MCF 10A (cell line): ENCODE data around the gene SCARB2. TPM values are rescaled to one million over a fixed set of nuclear protein-coding genes. Genes with fewer than 3 reads are reported as not detected.
A peak's percentile ranks its signal among the peaks of the same experiment; 100 is the strongest.

Experiments
- BruUV-seq: library from RNA; stranded (reverse); fragments of 400-500 nt; replicated peaks from 2 replicates; lab custom pipeline; 2021; lab: Mats Ljungman, UMichigan
- CTCF ChIA-PET: fragments of 300-600 bp; sonication (Branson Sonifier 250); formaldehyde crosslinking; extraction: SDS; loops from one replicate; lab custom pipeline; 2021; ENCODE audit warnings: antibody characterized with exemption, inconsistent platforms; lab: Yijun Ruan, JAX
- POLR2A ChIA-PET: fragments of 300-600, 350-650 bp; sonication (Branson Sonifier 250); formaldehyde crosslinking; extraction: SDS; loops from one replicate; lab custom pipeline; 2020; ENCODE audit warnings: antibody characterized with exemption, inconsistent platforms; lab: Yijun Ruan, JAX
- DNase-seq: peaks from one replicate; pipeline ENCODE4 v3.0.0-alpha.2; 2018; ENCODE audit not compliant: unreplicated experiment
- H3K27ac Mint-ChIP-seq: one replicate; pipeline ENCODE4 v1.8.0; 2022; ENCODE audit warnings: mild to moderate bottlenecking, low read depth, mixed read lengths; ENCODE audit not compliant: unreplicated experiment
- H3K27me3 Mint-ChIP-seq: one replicate; pipeline ENCODE4 v1.8.0; 2022; ENCODE audit warnings: mixed read lengths; ENCODE audit not compliant: insufficient read depth, unreplicated experiment
- H3K36me3 Mint-ChIP-seq: one replicate; pipeline ENCODE4 v1.8.0; 2022; ENCODE audit warnings: mild to moderate bottlenecking, moderate library complexity, mixed read lengths; ENCODE audit not compliant: insufficient read depth, unreplicated experiment
- H3K4me1 Mint-ChIP-seq: one replicate; pipeline ENCODE4 v1.8.0; 2022; ENCODE audit warnings: mixed read lengths; ENCODE audit not compliant: insufficient read depth, unreplicated experiment
- H3K4me3 Mint-ChIP-seq: one replicate; pipeline ENCODE4 v1.8.0; 2022; ENCODE audit warnings: mild to moderate bottlenecking, moderate library complexity, mixed read lengths; ENCODE audit not compliant: unreplicated experiment
- H3K9me3 Mint-ChIP-seq: one replicate; pipeline ENCODE4 v1.8.0; 2022; ENCODE audit warnings: mixed read lengths; ENCODE audit not compliant: unreplicated experiment
- intact Hi-C: fragments of 100-400 bp; cut with micrococcal nuclease; formaldehyde crosslinking; loops from 2 replicates; pipeline ENCODE4 v1.14.1; 2022
- total RNA-seq: library from RNA; stranded (reverse); gene quantifications from 2 replicates; pipeline ENCODE4 v1.2.3, GENCODE V29; 2022
- TF ChIP-seq, protein P1 (sequence below): fragments of 200-600 bp; IDR thresholded peaks from one replicate; pipeline ENCODE4 v1.8.0; 2022; ENCODE audit warnings: antibody characterized with exemption, mild to moderate bottlenecking; ENCODE audit not compliant: unreplicated experiment

SCARB2 gene
- total RNA-seq, 1 experiment from 2014 or later: 67.2 TPM

DNA sequence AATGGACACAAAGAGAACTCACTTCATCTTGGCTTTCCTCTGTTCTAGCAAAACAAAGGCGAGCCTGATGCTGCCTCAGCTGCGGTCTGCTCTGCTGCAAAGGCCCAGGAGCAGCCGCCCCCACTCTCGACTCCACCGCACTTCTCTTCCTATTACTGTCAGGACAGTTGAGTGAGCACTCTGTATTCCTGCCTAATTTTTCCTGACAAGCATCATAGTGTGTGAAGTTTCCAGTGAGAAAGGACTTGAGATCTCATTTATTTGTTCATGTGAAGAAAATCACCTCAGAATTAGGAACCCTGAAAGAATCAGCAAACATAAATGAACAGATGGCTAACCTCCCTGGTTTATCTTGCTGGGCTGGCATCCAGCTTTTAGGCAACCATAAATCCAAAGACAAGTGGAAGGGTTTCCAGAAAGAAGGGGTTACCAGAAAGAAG, 15.6 kb downstream of the SCARB2 start:
- Mint-ChIP-seq H3K27ac (peak overlapping the region; percentile 94), H3K4me3 (no peak overlapping the region), H3K27me3 (no peaks in the 10 kb centered on the region), H3K9me3 (no peaks in the 10 kb centered on the region), H3K36me3 (peaks cover 13% of the 10 kb centered on the region), H3K4me1 (peaks cover 39% of the 10 kb centered on the region)
- intact Hi-C loops: loop anchor here (1.0 kb wide), 1 partner anchor 15 kb away; the partner anchor contains the start of gene SCARB2
- BruUV-seq: no TSS peak
- ChIA-PET POLR2A (interaction anchor here (0.6 to 4.7 kb wide), 2 partner anchors 13 to 468 kb away, joined by 3 to 90 read pairs; partner anchors contain the start of gene SCARB2), CTCF (interaction anchor here (0.9 kb wide), 1 partner anchor 19 kb away, joined by 5 read pairs; no protein-coding TSS in a partner anchor)
- DNase-seq: peak; percentile 27
- TF ChIP-seq, protein P1, sequence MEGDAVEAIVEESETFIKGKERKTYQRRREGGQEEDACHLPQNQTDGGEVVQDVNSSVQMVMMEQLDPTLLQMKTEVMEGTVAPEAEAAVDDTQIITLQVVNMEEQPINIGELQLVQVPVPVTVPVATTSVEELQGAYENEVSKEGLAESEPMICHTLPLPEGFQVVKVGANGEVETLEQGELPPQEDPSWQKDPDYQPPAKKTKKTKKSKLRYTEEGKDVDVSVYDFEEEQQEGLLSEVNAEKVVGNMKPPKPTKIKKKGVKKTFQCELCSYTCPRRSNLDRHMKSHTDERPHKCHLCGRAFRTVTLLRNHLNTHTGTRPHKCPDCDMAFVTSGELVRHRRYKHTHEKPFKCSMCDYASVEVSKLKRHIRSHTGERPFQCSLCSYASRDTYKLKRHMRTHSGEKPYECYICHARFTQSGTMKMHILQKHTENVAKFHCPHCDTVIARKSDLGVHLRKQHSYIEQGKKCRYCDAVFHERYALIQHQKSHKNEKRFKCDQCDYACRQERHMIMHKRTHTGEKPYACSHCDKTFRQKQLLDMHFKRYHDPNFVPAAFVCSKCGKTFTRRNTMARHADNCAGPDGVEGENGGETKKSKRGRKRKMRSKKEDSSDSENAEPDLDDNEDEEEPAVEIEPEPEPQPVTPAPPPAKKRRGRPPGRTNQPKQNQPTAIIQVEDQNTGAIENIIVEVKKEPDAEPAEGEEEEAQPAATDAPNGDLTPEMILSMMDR: no peak

DNA sequence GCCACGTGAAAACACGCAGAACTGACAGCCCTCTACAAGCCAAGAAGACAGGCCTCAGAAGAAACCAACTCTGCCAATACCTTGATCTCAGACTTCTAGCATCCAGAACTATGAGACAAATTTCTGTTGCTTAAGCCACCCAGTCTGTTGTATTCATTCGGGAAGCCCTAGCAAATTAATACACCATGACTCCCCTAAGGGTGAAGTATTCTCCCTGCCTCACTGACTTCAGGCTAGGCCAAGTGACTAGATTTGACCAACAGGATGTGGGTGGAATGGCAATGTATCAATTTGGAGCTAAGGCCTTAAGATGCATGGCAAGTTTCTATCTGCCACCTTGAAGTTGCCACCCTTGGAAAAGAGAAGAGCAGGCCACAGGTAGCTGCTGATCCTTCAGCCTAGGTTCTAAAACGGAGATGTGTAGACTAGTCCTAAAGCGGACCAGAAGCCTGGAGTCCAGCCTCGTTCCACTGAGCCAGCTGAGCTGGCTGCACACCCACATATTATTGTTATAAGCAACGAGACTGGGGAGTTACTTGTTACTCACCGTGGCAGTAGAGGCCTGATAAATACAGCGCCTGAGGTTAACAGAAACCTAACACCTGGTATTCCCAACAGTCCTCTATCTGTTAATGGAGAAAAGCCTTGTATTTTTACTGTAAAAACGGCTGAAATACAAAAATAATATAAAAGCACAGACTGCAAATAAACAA, 16.4 kb downstream of the SCARB2 start:
- H3K27me3 Mint-ChIP-seq: no peaks in the 10 kb centered on the region
- H3K27ac Mint-ChIP-seq: peak overlapping the region; percentile 94
- DNase-seq: no peak
- no peak overlapping the region for H3K4me3 Mint-ChIP-seq
- no TSS peak for BruUV-seq
- H3K9me3 Mint-ChIP-seq: no peaks in the 10 kb centered on the region
- TF ChIP-seq, protein P1: no peak
- H3K36me3 Mint-ChIP-seq: peaks cover 21% of the 10 kb centered on the region
- CTCF ChIA-PET: interaction anchor here (1.4 kb wide), 1 partner anchor 17 kb away, joined by 3 read pairs; no protein-coding TSS in a partner anchor
- POLR2A ChIA-PET: interaction anchor here (0.6 to 4.7 kb wide), 2 partner anchors 14 to 236 kb away, joined by 3 to 90 read pairs; partner anchors contain the start of gene SCARB2
- peaks cover 39% of the 10 kb centered on the region for H3K4me1 Mint-ChIP-seq
- intact Hi-C loops: no loop called here

DNA sequence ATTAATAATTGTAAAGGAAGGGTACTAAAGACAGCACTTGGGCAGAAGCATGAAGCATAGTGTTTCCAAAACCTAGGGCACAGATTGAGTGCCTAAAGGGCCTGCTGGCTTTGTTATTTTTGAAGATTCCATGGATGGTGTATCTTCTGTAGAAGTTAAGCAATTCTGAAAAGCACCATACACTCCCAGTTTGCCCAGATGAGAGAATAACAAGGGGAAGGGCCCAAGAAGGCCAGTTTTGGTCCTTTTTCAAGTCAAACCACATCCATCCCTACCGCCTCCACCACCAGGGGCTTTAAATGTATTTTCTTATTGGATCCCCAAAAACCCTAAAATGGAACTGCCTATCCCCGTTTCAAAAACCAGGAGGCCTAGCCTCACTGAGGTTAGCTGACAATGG, 17.2 kb downstream of the SCARB2 start:
- CTCF ChIA-PET: interaction anchor here (1.4 kb wide), 1 partner anchor 16 kb away, joined by 3 read pairs; no protein-coding TSS in a partner anchor
- no peaks in the 10 kb centered on the region for H3K27me3 Mint-ChIP-seq
- no peak for DNase-seq
- H3K4me3 Mint-ChIP-seq: no peak overlapping the region
- TF ChIP-seq, protein P1: no peak
- no peaks in the 10 kb centered on the region for H3K9me3 Mint-ChIP-seq
- intact Hi-C loops: no loop called here
- H3K36me3 Mint-ChIP-seq: peaks cover 26% of the 10 kb centered on the region
- H3K27ac Mint-ChIP-seq: peak overlapping the region; percentile 94
- POLR2A ChIA-PET: interaction anchor here (0.6 to 4.7 kb wide), 2 partner anchors 14 to 15 kb away, joined by 3 to 90 read pairs; partner anchors contain the start of gene SCARB2
- no TSS peak for BruUV-seq
- H3K4me1 Mint-ChIP-seq: peaks cover 39% of the 10 kb centered on the region

DNA sequence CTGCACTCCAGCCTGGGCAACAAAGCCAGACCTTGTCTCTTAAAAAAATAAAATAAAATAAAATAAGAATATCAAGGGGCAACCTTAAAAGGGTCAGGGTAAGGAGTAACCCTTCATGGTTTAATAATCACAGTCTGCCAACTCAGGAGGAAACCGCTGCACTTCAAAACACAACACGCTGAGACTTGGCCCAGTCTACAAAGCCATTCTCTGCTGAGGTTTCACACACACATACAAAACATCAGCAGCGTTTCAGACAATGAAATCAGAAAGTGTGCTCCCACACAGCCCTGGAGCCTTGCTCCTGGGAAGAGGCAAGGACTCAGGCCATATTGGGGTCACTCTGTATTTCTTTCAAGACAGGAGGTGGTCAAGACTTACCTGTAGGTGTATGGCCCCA, 18.3 kb downstream of the SCARB2 start:
- CTCF ChIA-PET: interaction anchor here (1.0 kb wide), 1 partner anchor 238 kb away, joined by 3 read pairs; no protein-coding TSS in a partner anchor
- H3K36me3 Mint-ChIP-seq: peaks cover 26% of the 10 kb centered on the region
- peak overlapping the region; percentile 94 for H3K27ac Mint-ChIP-seq
- H3K27me3 Mint-ChIP-seq: no peaks in the 10 kb centered on the region
- H3K9me3 Mint-ChIP-seq: no peaks in the 10 kb centered on the region
- H3K4me1 Mint-ChIP-seq: peaks cover 33% of the 10 kb centered on the region
- intact Hi-C loops: no loop called here
- DNase-seq: no peak
- no TSS peak for BruUV-seq
- POLR2A ChIA-PET: interaction anchor here (0.6 to 0.9 kb wide), 3 partner anchors 16 to 471 kb away, joined by 3 read pairs; partner anchors contain the start of gene USO1
- H3K4me3 Mint-ChIP-seq: no peak overlapping the region
- TF ChIP-seq, protein P1: no peak
